Measurements from ENCODE around the gene LANCL1. TPM values are rescaled to one million over a fixed set of nuclear protein-coding genes. Genes with fewer than 3 reads are reported as not detected.

LANCL1 gene
- total RNA-seq, 4 donors from 2014 or later, result 41.9 to 44.3 (median 42.8) TPM

DNA sequence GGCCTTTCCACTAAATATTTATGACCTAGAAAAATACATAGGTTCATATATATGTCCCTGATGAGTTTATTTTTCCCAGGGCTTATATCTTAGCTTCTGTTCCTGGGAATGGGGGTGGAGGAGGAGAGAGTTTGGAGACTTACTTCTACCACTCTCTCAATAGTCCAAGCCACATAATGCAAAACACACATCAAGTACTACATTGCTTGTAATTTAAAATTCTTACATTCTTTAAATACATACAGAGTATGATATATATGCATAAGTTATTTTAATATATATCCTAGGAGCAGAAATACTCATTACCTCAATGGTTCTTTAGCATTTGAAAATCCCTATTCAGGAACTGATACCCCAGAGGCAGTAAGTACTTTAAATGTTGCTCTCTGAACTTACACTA lies 88.4 kb downstream of the LANCL1 start:
- intact Hi-C loops (cut with DNase I; ENCODE audit: low total_unique reads), result no loop called here
- no peak for DNase-seq (ENCODE audit: low spot score in 2 of 2)
- TF ChIP-seq, protein P1, sequence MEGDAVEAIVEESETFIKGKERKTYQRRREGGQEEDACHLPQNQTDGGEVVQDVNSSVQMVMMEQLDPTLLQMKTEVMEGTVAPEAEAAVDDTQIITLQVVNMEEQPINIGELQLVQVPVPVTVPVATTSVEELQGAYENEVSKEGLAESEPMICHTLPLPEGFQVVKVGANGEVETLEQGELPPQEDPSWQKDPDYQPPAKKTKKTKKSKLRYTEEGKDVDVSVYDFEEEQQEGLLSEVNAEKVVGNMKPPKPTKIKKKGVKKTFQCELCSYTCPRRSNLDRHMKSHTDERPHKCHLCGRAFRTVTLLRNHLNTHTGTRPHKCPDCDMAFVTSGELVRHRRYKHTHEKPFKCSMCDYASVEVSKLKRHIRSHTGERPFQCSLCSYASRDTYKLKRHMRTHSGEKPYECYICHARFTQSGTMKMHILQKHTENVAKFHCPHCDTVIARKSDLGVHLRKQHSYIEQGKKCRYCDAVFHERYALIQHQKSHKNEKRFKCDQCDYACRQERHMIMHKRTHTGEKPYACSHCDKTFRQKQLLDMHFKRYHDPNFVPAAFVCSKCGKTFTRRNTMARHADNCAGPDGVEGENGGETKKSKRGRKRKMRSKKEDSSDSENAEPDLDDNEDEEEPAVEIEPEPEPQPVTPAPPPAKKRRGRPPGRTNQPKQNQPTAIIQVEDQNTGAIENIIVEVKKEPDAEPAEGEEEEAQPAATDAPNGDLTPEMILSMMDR (IDR thresholded peaks at IDR 0.05), result no peak
- no peak for TF ChIP-seq POLR2A (IDR thresholded peaks at IDR 0.05)
- H3K4me3 ChIP-seq (ENCODE audit: low read depth, poor library complexity, severe bottlenecking), result no peak overlapping the region

DNA sequence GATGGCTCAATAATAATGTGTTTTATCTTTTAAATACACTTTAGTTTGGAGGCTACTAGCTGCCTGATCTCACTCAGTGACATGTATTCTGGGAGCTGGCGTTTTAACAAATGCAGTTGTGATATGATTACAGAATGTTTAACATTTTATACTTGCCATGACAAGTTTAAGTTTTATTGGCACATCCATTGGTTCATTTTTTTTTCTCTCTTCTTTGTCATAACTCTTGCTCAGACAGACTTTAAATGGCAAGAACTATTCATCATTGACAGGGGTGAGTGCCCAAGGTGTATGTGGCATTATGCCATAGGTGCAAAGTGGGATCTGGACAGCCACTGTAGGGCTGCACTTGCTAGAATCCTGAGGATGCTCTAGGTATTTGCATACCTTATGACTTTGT lies 89.5 kb downstream of the LANCL1 start:
- 18 to 26% methylated on average over 1 of the region's 1 CpG for WGBS, 2 donors

More for the DNA sequence above, 89.5 kb downstream of the LANCL1 start:
- intact Hi-C loops (cut with DNase I; ENCODE audit: low total_unique reads), result no loop called here
- no peak overlapping the region for H3K4me3 ChIP-seq (ENCODE audit: low read depth, poor library complexity, severe bottlenecking)
- DNase-seq (ENCODE audit: low spot score in 2 of 2), result no peak
- no peak for TF ChIP-seq POLR2A (IDR thresholded peaks at IDR 0.05)
- TF ChIP-seq, protein P1 (IDR thresholded peaks at IDR 0.05), result no peak

Other genes starting within 250 kb of the LANCL1 start
- under 1 TPM in 1 of 4 donors, not detected in 3; 0.49 TPM for gene MYL1, start 161.6 kb downstream of the LANCL1 start, total RNA-seq
- 1 to 10 TPM; 2.6 to 6.7 (median 5.3) TPM for gene CPS1, start 79.8 kb upstream of the LANCL1 start, total RNA-seq

Measured in lower leg skin (tissue), 4 donors.